Choroid plexus epithelial cell (primary cell): ENCODE measurements around the gene KDM4E.

Source experiments
- DNase-seq: peaks from one replicate; pipeline ENCODE4 v3.0.0-alpha.2; 2010; ENCODE audit warnings: low read depth
- H3K4me3 ChIP-seq: 2 replicates; pipeline ENCODE4 v1.5.1; 2011; ENCODE audit warnings: low read depth, mild to moderate bottlenecking, control low read depth, low read length, moderate library complexity
- TF ChIP-seq, protein P1 (sequence below): conservative IDR thresholded peaks from 2 replicates; pipeline ENCODE4 v1.5.1; 2011; ENCODE audit warnings: low read depth, mild to moderate bottlenecking, control low read depth, inconsistent platforms, low read length, moderate library complexity

Gene KDM4E

DNA sequence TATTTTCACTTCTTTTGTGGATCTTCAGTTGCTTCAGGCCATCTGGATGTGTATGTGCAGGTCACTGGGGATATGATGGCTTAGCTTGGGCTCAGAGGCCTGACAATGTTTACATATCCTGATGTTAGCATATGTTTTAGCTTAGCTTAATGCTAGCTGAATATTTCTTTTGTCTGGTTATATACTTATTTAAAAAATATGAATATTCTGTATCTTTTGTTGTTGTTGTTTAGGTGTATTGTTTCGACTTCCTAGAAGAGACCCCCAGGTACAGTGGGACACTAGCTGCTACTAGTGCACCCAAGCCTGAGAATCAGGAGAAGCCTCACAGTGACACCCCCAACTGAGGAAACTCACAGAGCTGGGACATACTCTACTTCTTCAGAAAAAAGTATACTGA is at the start of gene KDM4E:
KDM4E (plus strand) TSS at position 301 of the 400 bp plus-strand sequence. CDS start 300 bp downstream, outside the sequence.
- no peak for DNase-seq
- no peak within 1 kb of the TSS for H3K4me3 ChIP-seq
- TF ChIP-seq, protein P1, sequence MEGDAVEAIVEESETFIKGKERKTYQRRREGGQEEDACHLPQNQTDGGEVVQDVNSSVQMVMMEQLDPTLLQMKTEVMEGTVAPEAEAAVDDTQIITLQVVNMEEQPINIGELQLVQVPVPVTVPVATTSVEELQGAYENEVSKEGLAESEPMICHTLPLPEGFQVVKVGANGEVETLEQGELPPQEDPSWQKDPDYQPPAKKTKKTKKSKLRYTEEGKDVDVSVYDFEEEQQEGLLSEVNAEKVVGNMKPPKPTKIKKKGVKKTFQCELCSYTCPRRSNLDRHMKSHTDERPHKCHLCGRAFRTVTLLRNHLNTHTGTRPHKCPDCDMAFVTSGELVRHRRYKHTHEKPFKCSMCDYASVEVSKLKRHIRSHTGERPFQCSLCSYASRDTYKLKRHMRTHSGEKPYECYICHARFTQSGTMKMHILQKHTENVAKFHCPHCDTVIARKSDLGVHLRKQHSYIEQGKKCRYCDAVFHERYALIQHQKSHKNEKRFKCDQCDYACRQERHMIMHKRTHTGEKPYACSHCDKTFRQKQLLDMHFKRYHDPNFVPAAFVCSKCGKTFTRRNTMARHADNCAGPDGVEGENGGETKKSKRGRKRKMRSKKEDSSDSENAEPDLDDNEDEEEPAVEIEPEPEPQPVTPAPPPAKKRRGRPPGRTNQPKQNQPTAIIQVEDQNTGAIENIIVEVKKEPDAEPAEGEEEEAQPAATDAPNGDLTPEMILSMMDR = no peak

GRCh38 chr11:94975599-94975998 is 49.5 kb upstream of the KDM4E start:
- DNase-seq = no peak
- H3K4me3 ChIP-seq = no peak overlapping the region
- TF ChIP-seq, protein P1 = no peak

GRCh38 chr11:94987378-94987777 is 37.7 kb upstream of the KDM4E start:
- no peak overlapping the region for H3K4me3 ChIP-seq
- DNase-seq = no peak
- TF ChIP-seq, protein P1 = no peak

DNA sequence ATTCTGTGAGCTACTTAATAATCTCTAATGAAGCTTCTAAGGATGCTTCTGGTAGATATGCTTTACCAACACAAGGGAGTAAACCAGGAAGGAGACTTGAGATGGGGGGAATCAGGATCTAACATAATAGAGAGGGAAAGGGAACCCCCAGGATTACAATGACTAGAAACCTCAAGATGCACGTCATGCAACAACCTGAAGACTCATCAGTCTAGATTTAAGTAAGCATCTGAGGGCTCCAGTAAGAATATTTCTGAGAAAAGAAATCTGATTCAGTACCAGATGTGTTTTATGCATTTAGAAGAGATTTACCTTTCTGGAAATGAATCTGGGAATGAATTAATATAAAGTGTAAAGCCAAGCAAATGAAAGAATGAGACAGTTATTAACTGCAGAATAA is 36.3 kb upstream of the KDM4E start:
- DNase-seq = no peak
- H3K4me3 ChIP-seq = no peak overlapping the region
- TF ChIP-seq, protein P1 = no peak

GRCh38 chr11:94993400-94993943 is 31.6 kb upstream of the KDM4E start:
- TF ChIP-seq, protein P1 = no peak
- no peak for DNase-seq
- no peak overlapping the region for H3K4me3 ChIP-seq

- no peak overlapping the region for H3K4me3 ChIP-seq
- DNase-seq = no peak
- TF ChIP-seq, protein P1 = peak; percentile 39
Measured at GRCh38 chr11:94997437-94997836, 27.6 kb upstream of the KDM4E start.

DNA sequence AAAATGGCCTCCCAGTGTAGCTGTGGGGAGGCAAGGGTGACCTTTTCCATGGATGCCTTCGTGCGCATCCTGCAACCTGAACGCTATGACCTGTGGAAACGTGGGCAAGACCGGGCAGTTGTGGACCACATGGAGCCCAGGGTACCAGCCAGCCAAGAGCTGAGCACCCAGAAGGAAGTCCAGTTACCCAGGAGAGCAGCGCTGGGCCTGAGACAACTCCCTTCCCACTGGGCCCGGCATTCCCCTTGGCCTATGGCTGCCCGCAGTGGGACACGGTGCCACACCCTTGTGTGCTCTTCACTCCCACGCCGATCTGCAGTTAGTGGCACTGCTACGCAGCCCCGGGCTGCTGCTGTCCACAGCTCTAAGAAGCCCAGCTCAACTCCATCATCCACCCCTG is 26.8 kb upstream of the KDM4E start:
- TF ChIP-seq, protein P1 = no peak
- H3K4me3 ChIP-seq = no peak overlapping the region
- DNase-seq = no peak
